Loucy (cell line): Measurements from ENCODE around the gene NSMCE3.

Source experiments
- CTCF ChIP-seq: fragments of 200-600 bp; sonication (generic); conservative IDR thresholded peaks from 2 replicates; pipeline ENCODE4 v1.5.1; 2014; ENCODE audit warnings: mild to moderate bottlenecking, antibody characterized with exemption, low read length
- EZH2phosphoT487 ChIP-seq: fragments of 200-600 bp; IDR thresholded peaks from 2 replicates; pipeline ENCODE4 v1.6.1; 2018; ENCODE audit warnings: antibody characterized with exemption, mild to moderate bottlenecking, moderate library complexity, borderline replicate concordance

GRCh38 chr15:29299331-29299730, 29.7 kb upstream of the NSMCE3 start:
- no peak for TF ChIP-seq CTCF
- no peak for TF ChIP-seq EZH2phosphoT487
